K562 (cell line): ENCODE data around the gene STK24. TPM values are rescaled to one million over a fixed set of nuclear protein-coding genes. Genes with fewer than 3 reads are reported as not detected.

Experiments
- ATAC-seq: fragments of 200-7000 bp; cut with Tn5 transposase; 3 replicates; pipeline ENCODE4 v1.9.1; 2020; ENCODE audit warnings: moderate library complexity
- BruUV-seq: library from RNA; stranded (reverse); fragments of 400-500 nt; replicated peaks from 2 replicates; lab custom pipeline; 2021; lab: Mats Ljungman, UMichigan
- CTCF ChIA-PET: fragments of 300-600 bp; formaldehyde crosslinking; extraction: SDS; loops from one replicate; lab custom pipeline; 2021; ENCODE audit warnings: low intra/inter-chr PET ratio; lab: Yijun Ruan, JAX
- POLR2A ChIA-PET: fragments of 300-600, 350-650 bp; sonication (Branson Sonifier 250); formaldehyde crosslinking; extraction: SDS; loops from one replicate; lab custom pipeline; 2021; ENCODE audit warnings: antibody characterized with exemption, inconsistent platforms; lab: Yijun Ruan, JAX
- DNase-seq, 4 experiments: peaks; one replicate each; pipeline versions ENCODE4 v3.0.0 to v3.0.0-alpha.2; 2011 to 2018; ENCODE audit warnings: low spot score in 3 of 4, mixed read lengths in 3 of 4; ENCODE audit errors: extremely low read depth in 1 of 4
- FAIRE-seq: peaks from 2 replicates; lab custom pipeline; 2011; peaks lifted over from hg19 to GRCh38; lab: Jason Lieb, UNC
- H2AFZ ChIP-seq: 2 replicates; pipeline ENCODE4 v1.6.0; 2011; ENCODE audit warnings: low read depth, low read length, control low read depth, inconsistent platforms
- H3K27ac ChIP-seq: fragments of 200-600 bp; 3 replicates; pipeline ENCODE4 v1.8.0; 2011; ENCODE audit warnings: low read depth, mild to moderate bottlenecking, control low read depth, inconsistent platforms, low read length, moderate library complexity, mixed read lengths; ENCODE audit errors: extremely low read depth
- H3K27me3 ChIP-seq, 2 experiments: fragments of 300-600 bp in 1 of 2; 2 replicates in 1 of 2; 3 replicates in 1 of 2; pipeline versions ENCODE4 v1.6.0 to v1.8.0; 2011; ENCODE audit warnings: inconsistent platforms in 2 of 2, low read length in 2 of 2, mild to moderate bottlenecking in 1 of 2, mixed read lengths in 1 of 2, moderate library complexity in 1 of 2; ENCODE audit not compliant: control insufficient read depth in 2 of 2, insufficient read depth in 2 of 2
- H3K36me3 ChIP-seq: fragments of 300-600 bp; 3 replicates; pipeline ENCODE4 v1.8.0; 2011; ENCODE audit warnings: mild to moderate bottlenecking, low read length, inconsistent platforms; ENCODE audit not compliant: control insufficient read depth, insufficient read depth
- H3K4me1 ChIP-seq, 2 experiments: fragments of 200-600 bp in 1 of 2; replicated peaks in 1 of 2; 2 replicates in 1 of 2; 3 replicates in 1 of 2; pipeline versions ENCODE4 v1.5.1 to v1.8.0; 2011; ENCODE audit warnings: inconsistent platforms in 2 of 2, low read length in 2 of 2, mild to moderate bottlenecking in 1 of 2, mixed read lengths in 1 of 2, moderate library complexity in 1 of 2; ENCODE audit not compliant: control insufficient read depth in 2 of 2, insufficient read depth in 2 of 2
- H3K4me2 ChIP-seq: 2 replicates; pipeline ENCODE4 v1.6.1; 2011; ENCODE audit warnings: low read length, control low read depth, inconsistent platforms, mixed read lengths; ENCODE audit not compliant: insufficient read depth
- H3K4me3 ChIP-seq: fragments of 200-600 bp; sonication (generic), shearing (Covaris generic); 2 replicates; pipeline ENCODE4 v1.5.1; 2016; ENCODE audit warnings: control low read depth, inconsistent platforms
- H3K79me2 ChIP-seq: fragments of 200-600 bp; 3 replicates; pipeline ENCODE4 v1.8.0; 2011; ENCODE audit warnings: low read length, inconsistent platforms; ENCODE audit not compliant: control insufficient read depth, insufficient read depth
- H3K9ac ChIP-seq, 2 experiments: 2 replicates each; pipeline versions ENCODE4 v1.6.0 to v1.6.1; 2011; ENCODE audit warnings: low read depth in 2 of 2, low read length in 2 of 2, control low read depth in 1 of 2, inconsistent platforms in 1 of 2, mild to moderate bottlenecking in 1 of 2, mixed read lengths in 1 of 2; ENCODE audit not compliant: insufficient read depth in 1 of 2
- H3K9me1 ChIP-seq: one replicate; pipeline ENCODE4 v1.6.0; 2011; ENCODE audit warnings: inconsistent platforms, mild to moderate bottlenecking, low read length, moderate library complexity; ENCODE audit not compliant: control insufficient read depth, insufficient read depth
- H3K9me3 ChIP-seq: replicated peaks from 2 replicates; pipeline ENCODE4 v1.5.1; 2011; ENCODE audit warnings: low read depth, low read length, inconsistent platforms; ENCODE audit not compliant: control insufficient read depth, insufficient read depth
- H4K20me1 ChIP-seq: replicated peaks from 2 replicates; pipeline ENCODE4 v1.6.1; 2011; ENCODE audit warnings: low read length, inconsistent platforms, mixed read lengths; ENCODE audit not compliant: control insufficient read depth, insufficient read depth
- ELF1 ChIP-seq: fragments of 200-800 bp; sonication (Bioruptor generic); IDR thresholded peaks from 2 replicates; pipeline ENCODE4 v1.6.1; 2016; ENCODE audit warnings: missing genetic modification characterization, missing compliant biosample characterization
- MAZ ChIP-seq, 2 experiments: fragments of 450-650 bp in 1 of 2; sonication (generic) in 1 of 2; formaldehyde crosslinking; IDR thresholded peaks in 1 of 2; conservative IDR thresholded peaks in 1 of 2; 2 replicates each; pipeline versions ENCODE4 v1.4.0 to v1.5.0; 2020; ENCODE audit warnings: mild to moderate bottlenecking in 1 of 2, missing genetic modification reagents in 1 of 2
- RBBP5 ChIP-seq: fragments of 200-600 bp; sonication (generic); IDR thresholded peaks from 2 replicates; pipeline ENCODE4 v1.6.1; 2012; ENCODE audit warnings: borderline replicate concordance, mild to moderate bottlenecking, low read length, control low read depth, inconsistent platforms; ENCODE audit not compliant: insufficient read depth, poor library complexity, severe bottlenecking
- SP2 ChIP-seq: IDR thresholded peaks from 2 replicates; pipeline ENCODE4 v1.6.1; 2011; ENCODE audit warnings: mild to moderate bottlenecking, low read depth, low read length, moderate library complexity; ENCODE audit not compliant: poor library complexity, severe bottlenecking; ENCODE audit errors: extremely low read depth
- ZSCAN29 ChIP-seq: fragments of 450-650 bp; IDR thresholded peaks from 2 replicates; pipeline ENCODE4 v1.6.1; 2017
- WGBS: fragments of 100-300 bp; shearing (Covaris generic); methylation state at CpG from one replicate; pipeline ENCODE4 v1.1.6; 2016; ENCODE audit warnings: low coverage, mixed read lengths; ENCODE audit not compliant: insufficient coverage; ENCODE audit errors: missing lambda C conversion rate; 5-methylcytosine and 5-hydroxymethylcytosine counted together
- in situ Hi-C: fragments of 300-500 bp; cut with MboI; formaldehyde crosslinking; loops from 4 replicates; pipeline ENCODE4 v1.15.0; 2018; ENCODE audit warnings: inconsistent platforms, mixed read lengths
- intact Hi-C: fragments of 100-400 bp; cut with micrococcal nuclease; formaldehyde crosslinking; loops from 2 replicates; pipeline ENCODE4 v1.14.2; 2022
- polyA plus RNA-seq, 8 experiments: library from polyadenylated mRNA; depleted of rRNA in 4 of 8; stranded (reverse) in 5 of 8; unstranded in 3 of 8; fragments of >200 nt; fragmentation: Nextera tagmentation in 2 of 8; fragmentation: Illumina TruSeq in 1 of 8; extraction: Ambion mirVana in 2 of 8; extraction: Trizol in 1 of 8; gene quantifications; 2 replicates each; pipeline versions ENCODE4 v1.2.1 to v1.2.3, GENCODE V29; 2011 to 2014; ENCODE audit warnings: inconsistent platforms in 1 of 8, missing spikeins in 1 of 8
- total RNA-seq, 7 experiments: library from RNA; depleted of rRNA in 6 of 7; stranded (reverse); fragments of >200 nt in 6 of 7; fragmentation: Illumina TruSeq in 2 of 7; extraction: Trizol in 2 of 7; gene quantifications; 2 replicates each; pipeline versions ENCODE4 v1.2.1 to v1.2.3, GENCODE V29; 2011 to 2021; ENCODE audit warnings: low replicate concordance in 1 of 7
- TF ChIP-seq, protein P1 (sequence below): fragments of 450-650 bp; IDR thresholded peaks from 2 replicates; pipeline ENCODE4 v1.6.1; 2016; ENCODE audit warnings: mild to moderate bottlenecking

Gene STK24
- total and polyA plus RNA-seq, 9 of the 15 experiments (the other 6 are each of a cell fraction or from before 2014, with no cell fraction given), result 3.8 to 78.4 (median 28.2) TPM

DNA sequence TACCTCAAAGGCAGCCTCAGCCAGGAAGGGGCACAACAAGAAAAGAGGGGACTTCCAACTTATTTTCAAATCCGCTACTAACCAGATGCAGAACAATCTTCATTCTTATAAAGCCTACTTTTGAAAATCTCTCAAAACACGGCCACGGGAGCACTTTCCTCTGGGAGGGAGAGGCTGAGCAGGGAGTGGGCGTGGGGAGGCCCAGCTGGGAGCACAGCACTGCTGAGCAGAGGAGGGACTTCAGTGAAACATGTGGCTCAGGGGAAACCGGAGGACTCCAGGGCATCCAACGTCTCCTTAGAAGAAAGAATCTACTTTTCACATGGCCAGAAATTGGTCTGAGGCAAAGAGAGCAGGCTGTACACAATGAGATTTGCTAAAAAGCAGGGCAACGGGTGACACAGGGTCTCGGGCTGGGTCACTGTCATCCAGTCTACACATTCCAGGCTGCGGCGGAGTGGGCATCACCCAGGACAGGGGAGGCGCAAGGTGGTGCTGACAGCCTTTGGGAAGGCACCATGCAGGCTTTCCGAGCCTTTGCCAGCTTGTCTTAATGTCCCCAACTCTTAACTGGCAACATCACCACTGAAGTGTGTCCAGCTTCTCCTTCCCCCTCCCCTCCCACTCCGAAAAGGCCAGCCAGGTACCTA lies 117.1 kb downstream of the STK24 start (continued):
- TF ChIP-seq MAZ (CRISPR knock-in tag; conservative IDR thresholded peaks at IDR 0.05 in 1 of 2, IDR thresholded peaks at IDR 0.05 in 1 of 2) (no peak), ZSCAN29 (no peak)

DNA sequence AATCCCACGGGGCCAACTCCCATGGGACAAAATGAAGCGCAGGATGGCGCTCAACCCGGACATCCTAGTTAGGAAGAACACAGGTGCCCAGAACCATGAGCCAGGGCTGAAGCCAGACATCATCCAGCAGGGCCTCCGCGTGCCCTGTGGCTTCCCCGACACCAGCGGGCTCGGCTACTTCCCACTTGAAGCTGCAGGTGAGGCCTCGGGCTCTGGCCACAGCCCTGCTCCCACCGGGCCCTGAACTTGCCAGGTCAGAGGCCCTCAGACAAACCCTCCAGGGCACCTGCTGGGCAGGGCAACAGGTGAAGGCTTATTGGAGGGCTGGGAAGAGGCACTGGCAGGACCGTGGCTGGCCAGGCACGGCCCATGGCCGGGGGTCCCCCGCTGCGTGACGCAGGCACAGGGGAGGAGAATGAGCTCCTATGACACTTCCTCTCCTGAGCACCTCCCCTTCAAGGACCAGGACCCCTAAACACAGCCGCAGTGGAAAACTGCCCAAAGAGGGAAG lies 117.7 kb downstream of the STK24 start:
- BruUV-seq, result no TSS peak

More for the DNA sequence above, 117.7 kb downstream of the STK24 start:
- FAIRE-seq, result no peak
- H3K4me3 ChIP-seq, result no peak overlapping the region
- H3K9ac ChIP-seq, result no peak overlapping the region; a peak in 1 of 4 replicates
- H3K27me3 ChIP-seq, result no peaks in the 10 kb centered on the region
- ATAC-seq, result no peak
- H2AFZ ChIP-seq, result no peak overlapping the region
- no peaks in the 10 kb centered on the region for H3K9me1 ChIP-seq
- H3K9me3 ChIP-seq, result no peaks in the 10 kb centered on the region
- DNase-seq, result no peak
- no peaks in the 10 kb centered on the region for H4K20me1 ChIP-seq
- no peaks in the 10 kb centered on the region for H3K4me1 ChIP-seq
- POLR2A ChIA-PET, result no interaction called here
- intact Hi-C loops, result no loop called here
- H3K4me2 ChIP-seq, result no peak overlapping the region
- H3K36me3 ChIP-seq, result peaks cover 47% of the 10 kb centered on the region; the same call in 2 of the 3 replicates
- H3K79me2 ChIP-seq, result no peaks in the 10 kb centered on the region
- 98% methylated on average over 9 of the region's 18 CpGs for WGBS
- H3K27ac ChIP-seq, result no peak overlapping the region
- in situ Hi-C loops, result no loop called here
- CTCF ChIA-PET, result no interaction called here
- no peak for TF ChIP-seq ELF1 (tag)
- TF ChIP-seq, protein P1, sequence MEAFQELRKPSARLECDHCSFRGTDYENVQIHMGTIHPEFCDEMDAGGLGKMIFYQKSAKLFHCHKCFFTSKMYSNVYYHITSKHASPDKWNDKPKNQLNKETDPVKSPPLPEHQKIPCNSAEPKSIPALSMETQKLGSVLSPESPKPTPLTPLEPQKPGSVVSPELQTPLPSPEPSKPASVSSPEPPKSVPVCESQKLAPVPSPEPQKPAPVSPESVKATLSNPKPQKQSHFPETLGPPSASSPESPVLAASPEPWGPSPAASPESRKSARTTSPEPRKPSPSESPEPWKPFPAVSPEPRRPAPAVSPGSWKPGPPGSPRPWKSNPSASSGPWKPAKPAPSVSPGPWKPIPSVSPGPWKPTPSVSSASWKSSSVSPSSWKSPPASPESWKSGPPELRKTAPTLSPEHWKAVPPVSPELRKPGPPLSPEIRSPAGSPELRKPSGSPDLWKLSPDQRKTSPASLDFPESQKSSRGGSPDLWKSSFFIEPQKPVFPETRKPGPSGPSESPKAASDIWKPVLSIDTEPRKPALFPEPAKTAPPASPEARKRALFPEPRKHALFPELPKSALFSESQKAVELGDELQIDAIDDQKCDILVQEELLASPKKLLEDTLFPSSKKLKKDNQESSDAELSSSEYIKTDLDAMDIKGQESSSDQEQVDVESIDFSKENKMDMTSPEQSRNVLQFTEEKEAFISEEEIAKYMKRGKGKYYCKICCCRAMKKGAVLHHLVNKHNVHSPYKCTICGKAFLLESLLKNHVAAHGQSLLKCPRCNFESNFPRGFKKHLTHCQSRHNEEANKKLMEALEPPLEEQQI, result no peak
- TF ChIP-seq RBBP5, result no peak
- no peak for TF ChIP-seq SP2
